Fibroblast of peridontal ligament (primary cell): ENCODE measurements around the gene GAK.

Experiments
- DNase-seq: peaks from one replicate; pipeline ENCODE4 v3.0.0-alpha.2; 2010; ENCODE audit errors: extremely low read depth

The GAK gene

DNA sequence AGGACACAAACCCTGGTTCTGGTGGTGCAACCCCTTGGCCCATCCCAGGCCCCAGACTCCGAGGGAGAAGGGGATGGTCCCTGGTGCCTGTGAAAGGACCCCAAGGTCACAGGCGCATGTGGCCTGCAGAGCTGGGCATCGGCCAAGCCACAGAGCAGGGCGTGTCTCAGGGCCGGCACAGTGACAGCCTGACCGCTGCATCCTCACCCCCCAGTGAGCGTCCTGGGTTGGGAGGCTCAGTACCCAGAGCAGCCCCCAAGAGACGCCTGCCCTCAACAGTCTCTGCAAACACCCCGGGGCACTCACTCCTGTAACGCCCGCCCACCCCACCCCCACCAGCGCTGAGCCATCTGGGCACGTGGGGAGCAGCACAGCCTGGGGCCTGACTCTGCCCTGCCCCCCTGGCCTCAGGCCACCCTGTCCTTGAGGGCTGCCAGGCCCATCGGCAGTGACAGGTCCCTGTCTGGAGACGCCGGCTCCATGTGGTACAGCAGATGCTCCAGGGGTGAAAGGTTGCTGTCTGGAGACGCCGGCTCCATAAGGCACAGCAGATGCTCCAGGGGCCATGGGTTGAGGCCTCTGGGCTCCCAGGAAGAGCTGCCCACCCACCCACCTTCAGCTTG is 81.7 kb downstream of the GAK start:
- DNase-seq = no peak

DNA sequence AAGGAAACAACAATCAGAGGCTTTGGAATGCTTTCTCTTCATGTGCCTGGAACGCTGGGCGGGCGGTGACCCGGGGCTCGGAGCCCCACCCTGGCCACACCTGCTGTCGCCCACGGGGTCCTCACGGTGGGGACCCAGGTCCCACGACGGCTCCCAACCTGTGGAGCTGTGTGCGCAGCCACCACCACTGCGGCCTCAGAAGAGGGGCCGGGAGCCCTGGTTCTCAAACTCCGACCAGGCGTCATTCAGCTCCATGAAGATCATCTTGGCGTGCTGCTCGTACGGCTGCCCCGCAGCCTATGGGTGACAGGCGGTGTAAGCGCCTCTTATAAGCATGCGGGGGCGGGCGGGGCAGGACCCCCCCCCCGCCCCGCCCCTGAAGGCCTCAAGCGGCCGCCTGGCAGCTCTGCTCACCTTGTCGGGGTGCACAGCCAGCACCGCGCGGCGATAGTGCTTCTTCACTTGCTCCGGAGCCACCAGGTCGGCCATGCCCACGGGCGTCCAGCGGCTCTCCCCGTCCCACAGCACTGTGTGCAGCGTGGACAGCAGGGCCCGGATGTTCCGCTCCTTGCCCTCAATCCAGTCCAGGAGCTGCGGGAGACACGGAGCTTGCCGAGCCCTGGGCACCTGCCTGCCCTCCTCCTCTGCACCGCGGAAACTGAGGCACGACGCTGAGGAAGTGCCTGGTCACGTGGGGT is 82.5 kb downstream of the GAK start:
- DNase-seq = no peak

DNA sequence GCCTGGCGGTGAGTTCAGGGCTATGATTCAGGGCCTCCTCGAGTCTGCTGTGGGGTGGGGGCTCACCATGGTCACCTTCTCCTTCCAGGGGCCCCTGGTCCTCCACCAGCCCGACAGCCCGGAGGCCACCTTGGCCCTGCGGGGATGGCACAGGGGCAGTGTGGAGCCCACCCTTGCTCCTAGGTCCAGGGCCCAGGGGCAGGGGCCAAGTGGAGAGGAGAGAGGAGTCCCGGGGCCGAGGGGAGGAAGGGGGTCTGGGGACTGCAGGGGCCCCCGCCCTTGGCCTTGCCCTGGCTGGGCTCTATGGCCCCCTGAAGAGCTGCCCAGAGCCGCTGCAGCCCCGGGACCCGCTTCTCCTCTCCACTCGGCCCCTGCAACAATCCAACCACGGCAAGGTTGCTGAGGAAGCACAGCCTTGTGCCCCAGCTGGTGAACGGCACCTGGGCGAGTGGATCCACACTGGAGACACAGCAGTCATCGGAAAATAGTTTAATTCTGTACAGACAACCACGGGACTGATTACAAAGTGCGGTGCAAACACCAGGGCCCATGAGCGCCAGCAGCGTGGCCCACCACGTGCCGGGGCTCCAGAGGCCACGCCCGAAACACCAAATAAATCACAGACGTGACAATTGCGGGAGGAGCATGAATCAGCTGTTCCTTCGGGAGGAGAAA is 83.2 kb downstream of the GAK start:
- no peak for DNase-seq

DNA sequence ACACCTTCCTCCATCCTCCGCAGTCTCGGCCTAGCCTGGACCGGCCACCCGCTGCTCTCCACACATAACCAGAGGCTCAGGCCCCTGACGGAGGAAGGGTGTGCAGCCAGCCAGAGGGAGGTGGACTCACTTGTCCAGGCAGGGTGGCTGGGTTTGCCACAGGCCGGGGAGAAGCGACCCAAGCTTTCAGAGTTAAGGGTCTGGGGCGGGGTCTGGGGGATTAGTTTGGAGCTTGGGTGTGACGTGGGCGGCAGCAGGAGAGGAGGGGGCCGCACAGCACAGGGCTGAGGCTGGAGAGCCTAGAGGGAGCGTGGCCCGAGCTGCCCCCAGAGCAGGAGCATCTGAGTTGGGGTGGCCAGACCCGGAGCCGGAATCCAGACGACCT is 83.8 kb downstream of the GAK start:
- no peak for DNase-seq

DNA sequence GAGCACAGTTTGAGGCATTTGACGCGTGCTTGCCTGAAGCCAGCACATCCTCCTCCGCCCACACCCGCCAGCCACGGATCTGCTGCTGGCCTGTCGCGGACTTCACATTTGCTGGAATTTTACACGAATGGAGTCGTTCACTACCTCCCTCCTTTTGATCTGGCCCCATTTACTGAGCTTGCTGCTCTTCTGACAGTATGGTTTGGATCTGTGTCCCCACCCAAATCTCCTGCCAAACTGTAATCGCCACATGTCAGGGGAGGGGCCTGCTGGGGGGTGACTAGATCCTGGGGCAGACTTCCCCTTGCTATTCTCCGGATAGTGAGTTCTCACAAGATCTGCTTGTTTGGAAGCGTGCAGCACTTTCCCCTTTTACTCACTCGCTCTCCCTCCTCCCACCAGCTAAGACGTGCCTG is 86.3 kb downstream of the GAK start:
- peak; percentile 12 for DNase-seq

DNA sequence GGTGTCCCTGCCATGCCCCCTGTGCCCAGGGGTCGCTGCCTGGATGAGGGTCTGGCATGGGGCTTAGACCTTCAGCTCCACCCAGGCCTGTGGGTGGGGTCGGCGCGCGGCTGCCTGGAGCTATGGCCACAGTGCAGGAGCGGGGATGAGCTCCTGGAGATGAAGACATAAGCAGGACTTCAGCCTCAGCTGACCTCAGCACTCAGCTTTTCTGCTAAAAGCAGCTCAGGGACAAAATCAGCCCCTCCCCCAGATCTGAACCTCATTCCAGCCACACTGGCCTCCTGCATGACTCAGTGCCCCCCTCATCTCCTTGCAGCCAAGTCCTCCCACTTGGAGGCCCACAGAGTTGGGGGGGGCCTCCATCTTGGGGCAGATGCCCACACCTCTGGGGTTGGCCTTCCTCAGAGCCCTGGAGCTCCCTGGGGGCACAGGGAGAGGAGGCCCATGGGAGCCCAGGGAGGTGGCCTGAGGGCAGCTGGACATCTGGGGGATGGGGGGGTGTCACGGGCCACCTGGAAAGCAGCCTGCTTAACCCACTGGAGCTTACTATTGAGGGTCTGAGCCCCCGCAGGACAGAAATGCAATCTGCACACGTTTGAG is 86.8 kb downstream of the GAK start:
- peak; percentile 57 for DNase-seq

DNA sequence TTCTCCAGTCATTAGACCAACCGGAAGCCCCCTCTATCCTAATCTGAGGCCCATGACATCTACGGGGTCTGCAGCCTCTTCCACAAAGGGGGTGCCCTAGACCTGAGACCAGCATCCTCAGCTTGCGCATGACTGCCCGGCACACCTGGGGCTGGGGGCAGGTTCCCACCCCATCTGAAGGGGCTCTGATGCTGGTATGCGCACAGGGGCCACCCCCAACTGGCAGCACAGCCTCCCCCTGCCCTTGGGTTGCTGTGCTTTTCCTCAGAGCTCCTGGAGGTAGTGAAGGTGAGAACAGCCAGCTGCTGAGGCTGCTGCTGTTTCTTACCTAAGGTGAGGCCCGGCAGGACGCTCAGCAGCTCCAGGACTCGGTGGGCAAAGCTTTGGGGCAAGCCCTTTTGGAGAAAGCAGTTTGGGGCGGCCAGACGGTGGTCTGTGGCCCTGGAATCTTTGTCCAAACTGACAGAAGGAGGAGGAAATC is 87.3 kb downstream of the GAK start:
- no peak for DNase-seq

DNA sequence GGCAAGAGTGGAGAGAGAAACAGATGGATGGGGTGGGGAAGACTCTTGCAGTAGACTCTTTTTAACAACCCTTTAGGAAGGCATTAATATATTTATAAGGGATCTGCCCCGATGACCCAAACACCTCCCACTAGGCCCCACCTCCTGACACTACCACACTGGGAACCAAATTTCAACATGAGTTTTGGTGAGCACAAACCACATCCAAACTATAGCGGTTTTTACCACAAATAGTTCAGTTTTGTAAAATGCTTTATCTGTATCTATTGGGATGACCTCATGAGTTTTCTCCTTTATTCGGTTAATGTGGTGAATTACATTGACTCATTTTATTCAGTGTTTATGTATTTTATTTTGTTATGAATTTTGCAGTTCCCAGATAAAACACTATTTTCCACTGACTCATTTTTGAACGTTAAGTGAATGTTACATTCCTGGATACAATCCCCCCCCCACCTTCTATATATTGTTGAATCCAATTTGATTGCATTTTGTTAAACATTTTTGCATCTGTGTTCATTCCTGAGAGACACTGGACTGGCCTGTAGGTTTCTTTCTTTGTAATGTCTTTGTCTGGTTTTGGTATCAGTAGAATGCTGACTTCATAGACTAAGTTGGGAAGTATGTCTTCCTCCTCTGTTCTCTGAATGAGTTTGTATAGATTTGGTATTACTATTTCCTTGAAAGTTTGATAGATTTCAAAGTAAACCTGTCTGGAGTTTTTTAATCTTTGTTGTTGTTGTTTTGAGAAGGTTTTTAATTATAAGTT is 92.3 kb downstream of the GAK start:
- no peak for DNase-seq

DNA sequence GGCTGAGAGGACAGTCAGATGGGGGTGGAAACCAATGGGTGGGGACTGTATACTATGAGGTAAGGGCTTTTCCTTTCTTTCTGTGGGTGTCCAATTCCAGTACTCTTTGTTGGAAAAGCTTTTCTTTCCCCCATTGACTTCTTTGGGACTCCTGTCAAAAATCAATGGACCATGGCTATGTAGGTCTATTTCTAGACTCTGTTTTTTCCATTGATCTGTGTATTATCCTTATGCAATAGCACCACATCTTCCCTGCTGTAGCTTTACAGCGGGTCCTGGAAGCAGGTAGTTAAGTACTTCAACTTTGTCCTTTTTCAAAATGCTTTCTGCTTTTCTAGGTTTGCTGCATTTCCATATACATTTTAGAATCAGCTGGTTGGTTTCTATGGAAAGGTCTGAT is 94.3 kb downstream of the GAK start:
- no peak for DNase-seq

DNA sequence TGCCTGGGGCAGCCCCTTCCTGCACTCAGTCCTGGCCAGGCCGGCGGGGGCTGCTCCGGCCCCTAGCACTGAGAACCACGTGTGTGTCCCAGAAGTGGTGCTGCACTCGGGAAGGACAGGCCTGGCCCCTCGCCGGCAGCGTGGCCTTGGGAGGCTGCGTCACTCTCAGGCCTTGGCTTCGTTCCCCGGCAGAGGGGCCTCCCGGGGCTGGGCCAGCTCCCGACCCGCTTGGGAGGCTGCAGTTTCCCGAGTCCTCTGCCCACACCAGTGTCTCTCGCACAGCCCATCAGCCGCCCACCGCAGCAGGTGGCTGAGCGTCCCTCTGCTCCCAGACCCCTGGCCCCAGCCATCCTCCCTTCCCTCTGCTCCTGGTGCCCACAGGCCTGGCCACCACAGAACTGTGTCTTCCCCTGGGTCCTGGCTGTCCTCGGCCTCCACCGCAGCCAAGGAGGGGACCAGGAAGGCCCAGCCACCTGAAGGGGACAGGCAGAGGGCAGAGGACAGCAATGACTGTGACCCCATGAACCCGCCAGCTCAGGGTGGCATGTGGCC is 95.3 kb downstream of the GAK start:
- DNase-seq = no peak

DNA sequence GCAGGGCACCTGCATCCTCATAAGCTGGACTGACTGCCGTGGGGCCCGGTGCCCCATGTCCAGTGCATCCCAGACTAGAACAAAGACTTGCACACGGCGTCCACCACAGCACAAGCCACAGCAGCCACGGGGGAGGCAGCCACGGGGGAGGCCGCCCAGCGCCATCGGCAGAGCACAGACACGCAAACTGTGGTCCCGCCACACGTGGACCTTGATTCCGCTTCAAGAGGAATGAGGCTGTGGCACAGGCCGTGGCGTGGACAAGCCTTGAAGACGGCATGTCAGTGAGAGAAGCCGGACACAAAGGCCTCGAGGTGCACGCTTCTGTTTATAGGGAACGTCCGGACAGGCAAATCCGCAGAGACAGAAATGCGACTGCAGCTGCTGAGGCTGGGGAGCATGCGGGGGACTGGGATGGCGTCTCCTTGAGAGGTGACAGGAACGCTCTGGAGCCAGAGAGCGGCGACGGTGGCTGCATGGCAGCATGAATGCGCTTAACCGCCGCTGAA is 96.1 kb downstream of the GAK start:
- DNase-seq = no peak

DNA sequence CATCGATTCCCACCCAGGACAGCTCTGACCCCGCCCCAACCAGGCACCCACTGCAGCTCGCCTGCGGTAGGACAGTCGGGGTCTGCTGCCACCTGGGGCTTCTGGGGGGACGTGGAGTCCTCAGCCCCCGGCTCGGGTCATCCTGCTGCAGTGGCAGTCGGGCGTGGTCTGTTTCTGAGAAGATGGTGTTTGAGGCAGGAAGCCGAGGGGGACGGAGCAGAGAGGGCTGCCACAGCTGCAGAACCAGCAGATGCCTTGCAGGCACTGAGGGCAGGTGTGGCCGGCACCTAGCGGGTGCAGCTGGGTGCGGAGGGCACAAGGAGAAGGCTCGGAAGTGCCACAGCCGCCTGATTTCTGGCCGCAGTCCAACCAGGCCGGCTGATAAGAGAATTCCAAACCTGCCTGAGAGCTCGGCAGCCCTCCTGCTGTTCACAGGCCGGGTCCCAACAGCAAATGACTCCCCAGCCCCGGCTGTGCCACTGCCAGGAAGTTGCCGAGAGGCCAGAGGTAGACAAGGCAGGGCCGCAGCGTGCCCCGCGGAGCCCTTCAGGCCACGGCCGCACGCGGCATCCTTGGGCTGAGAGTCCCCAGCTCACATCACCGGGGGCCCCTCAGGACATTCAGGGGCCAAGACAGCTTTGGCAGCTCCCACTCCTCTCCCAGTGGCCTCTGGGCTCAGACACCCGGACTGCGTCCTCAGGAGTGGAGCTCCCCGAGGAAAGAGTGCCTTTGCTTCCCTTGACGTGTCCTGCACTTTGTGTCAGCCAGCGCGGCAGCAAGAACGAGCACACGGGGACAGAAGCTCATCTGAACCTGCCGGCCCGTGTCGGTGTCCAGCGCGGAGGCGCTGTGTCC is 96.7 kb downstream of the GAK start:
- no peak for DNase-seq

DNA sequence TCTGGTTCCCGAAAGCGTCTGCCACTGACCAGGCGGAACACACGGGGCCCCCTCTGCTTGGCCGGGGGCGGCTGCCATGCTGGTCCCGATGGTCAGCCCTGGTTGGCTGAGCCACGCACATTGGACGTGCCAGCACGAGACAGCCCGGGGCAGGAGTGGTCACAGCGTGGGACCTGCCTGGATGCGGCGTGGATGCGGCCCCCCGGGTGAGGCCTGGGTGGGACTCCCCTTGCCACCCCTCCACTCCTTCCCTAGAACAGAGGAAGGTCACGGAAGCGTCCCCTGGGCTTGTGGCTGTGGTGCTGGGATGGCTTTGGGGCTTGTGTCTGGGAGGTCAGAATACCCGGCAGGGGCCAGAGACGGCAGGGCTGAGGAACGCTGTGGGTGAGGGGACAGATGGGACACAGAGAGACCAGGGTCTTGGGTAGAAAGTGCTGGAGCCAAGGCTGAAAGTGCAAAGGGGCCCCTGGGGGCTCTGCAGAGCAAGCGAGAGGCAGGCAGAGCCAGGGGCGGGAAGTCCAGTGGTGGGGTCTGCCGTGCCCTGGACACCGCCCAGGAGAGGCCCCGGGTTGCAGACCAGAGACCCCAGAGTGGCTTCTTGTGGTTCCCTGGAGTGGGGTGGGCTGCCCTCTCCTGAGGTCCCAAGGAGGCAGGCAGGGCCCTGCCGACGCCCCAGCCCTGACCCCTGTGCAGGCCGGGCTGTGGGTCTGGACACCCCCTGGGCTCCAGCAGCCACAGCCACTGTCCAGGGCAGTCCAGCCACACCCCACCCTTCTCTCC is 97.6 kb downstream of the GAK start:
- DNase-seq = no peak

DNA sequence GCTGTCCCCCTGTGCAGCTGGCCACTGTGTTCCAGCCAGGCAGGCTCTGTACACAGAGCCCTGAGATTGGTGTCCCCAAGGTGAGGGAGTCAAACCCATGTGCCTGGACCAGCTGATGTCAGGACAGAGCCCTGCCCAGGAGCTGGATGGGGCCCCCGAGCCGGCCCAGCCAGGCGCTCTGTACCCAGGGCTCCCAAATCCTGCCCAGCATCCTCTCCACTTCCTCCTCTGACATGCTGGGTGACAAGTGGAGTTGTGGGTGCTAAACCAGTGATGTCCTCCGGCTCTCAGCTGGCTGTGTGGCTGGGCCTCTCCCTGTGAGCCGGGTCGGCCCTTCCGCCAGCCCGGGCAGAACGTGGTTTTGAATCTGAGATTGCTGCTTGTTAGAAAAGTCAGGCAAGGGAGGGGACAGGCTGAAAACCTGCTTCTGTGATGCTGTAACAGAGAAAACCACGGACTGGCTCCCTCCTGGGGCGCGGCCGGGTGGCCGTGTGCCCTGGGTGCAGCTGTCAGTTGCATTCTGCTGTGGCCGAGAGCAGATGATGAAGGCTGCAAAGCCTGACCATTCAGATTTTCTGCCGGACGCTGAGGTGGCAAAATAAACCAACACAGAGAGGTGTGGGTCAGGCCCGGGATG is 98.3 kb downstream of the GAK start:
- DNase-seq = no peak

DNA sequence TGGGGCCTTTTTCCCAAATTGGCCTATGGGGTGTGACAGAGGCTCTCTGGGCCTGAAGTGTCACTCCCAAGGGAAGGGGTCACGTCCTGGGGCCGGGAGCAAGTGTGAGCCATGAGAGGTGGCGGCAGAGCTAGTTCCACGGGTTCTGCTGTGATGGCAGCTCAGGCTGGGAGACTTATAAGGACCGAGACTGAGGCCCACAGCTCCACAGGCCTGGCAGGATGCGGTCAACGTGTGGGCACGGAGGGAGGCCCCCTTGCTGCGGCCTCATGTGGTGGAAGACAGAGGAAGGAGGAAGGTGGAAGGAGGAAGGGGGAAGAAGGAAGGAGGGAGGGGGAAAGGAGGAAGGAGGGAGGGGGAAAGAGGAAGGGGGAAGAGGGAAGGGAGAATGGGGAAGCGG is 99.0 kb downstream of the GAK start:
- no peak for DNase-seq

DNA sequence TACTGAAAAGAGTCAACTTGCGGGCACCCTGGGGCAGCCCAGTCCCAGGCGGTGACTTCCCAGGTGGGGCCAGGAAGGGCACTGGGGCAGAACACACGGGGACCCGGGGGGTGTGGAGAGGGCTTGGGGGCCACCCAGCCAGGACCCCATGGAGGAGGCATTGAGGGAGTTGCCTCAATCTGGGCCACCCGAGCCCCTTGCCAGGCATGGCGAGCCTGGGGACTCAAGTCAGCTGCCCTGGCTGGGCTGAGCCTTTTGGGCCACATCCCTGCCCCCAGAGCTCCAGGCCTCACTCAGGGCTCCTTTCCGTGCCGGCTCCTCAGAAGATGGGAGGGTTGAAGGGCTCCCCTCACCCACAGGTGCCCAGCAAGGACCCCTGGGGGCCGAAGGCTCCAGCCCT is 99.6 kb downstream of the GAK start:
- no peak for DNase-seq

DNA sequence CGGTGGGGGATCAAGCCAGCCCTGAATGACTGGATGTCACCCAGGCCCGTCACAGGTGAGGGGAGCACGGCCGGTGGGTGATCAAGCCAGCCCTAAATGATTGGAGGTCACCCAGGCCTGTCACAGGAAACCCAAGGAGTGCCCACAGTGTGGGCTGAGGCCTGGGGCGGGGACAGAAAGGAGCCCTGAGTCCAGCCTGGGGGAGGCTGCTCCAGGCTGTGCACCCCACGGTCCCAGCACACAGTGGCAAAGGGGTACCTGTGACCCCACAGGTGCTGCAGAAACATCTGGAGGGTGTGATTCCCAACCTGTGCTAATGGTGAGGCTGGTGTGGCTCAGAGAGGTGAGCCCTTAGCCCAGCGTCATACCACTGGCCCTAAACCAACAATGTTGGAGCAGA is 100.0 kb downstream of the GAK start:
- DNase-seq = no peak

DNA sequence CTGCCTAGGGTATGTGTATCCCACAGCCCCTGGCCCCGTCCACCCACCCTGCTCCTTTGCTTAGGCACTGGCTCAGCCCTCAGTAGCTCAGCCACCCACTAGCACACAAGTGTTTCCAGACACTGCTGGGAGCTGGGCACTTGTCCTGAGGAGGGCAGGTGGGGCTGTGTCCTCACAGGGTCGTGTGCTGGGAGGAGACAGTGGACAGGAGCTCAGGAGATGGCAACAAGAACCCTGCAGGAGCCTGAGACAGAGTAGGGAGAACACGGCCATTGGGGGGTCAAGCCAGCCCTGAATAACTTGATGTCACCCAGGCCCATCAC is 100.7 kb downstream of the GAK start:
- no peak for DNase-seq
